Endothelial cell of umbilical vein (primary cell): ENCODE results near the gene ATP1B1. TPM values are rescaled to one million over a fixed set of nuclear protein-coding genes. Genes with fewer than 3 reads are reported as not detected.

Experiments
- BruUV-seq: library from RNA; stranded (reverse); fragments of 400-500 nt; replicated peaks from 2 replicates; lab custom pipeline; 2021; lab: Mats Ljungman, UMichigan
- CTCF ChIA-PET: fragments of 300-600, 350-600 bp; sonication (Branson Sonifier 250); formaldehyde crosslinking; loops from one replicate; lab custom pipeline; 2021; ENCODE audit warnings: antibody characterized with exemption, inconsistent platforms; lab: Charles Lee
- POLR2A ChIA-PET: fragments of 300-600, 350-600 bp; sonication (Branson Sonifier 250); formaldehyde crosslinking; loops from one replicate; lab custom pipeline; 2021; ENCODE audit warnings: antibody characterized with exemption, inconsistent platforms; lab: Charles Lee
- DNase-seq: peaks from one replicate; pipeline ENCODE4 v3.0.0-alpha.2; 2011; ENCODE audit warnings: low read depth, low spot score
- FAIRE-seq: peaks from 2 replicates; lab custom pipeline; 2011; peaks lifted over from hg19 to GRCh38; lab: Jason Lieb, UNC
- H2AFZ ChIP-seq: 2 replicates; pipeline ENCODE4 v1.6.0; 2012; ENCODE audit warnings: low read depth, low read length, control low read depth, inconsistent platforms
- H3K27ac ChIP-seq: 2 replicates; pipeline ENCODE4 v1.5.1; 2011; ENCODE audit warnings: low read depth, mild to moderate bottlenecking, control low read depth, low read length, moderate library complexity; ENCODE audit not compliant: insufficient read depth
- H3K27me3 ChIP-seq, 2 experiments: 2 replicates each; pipeline versions ENCODE4 v1.6.0 to v1.6.1; 2011; ENCODE audit warnings: low read length in 2 of 2, mixed read lengths in 1 of 2; ENCODE audit not compliant: control insufficient read depth in 2 of 2, insufficient read depth in 2 of 2
- H3K36me3 ChIP-seq, 2 experiments: 2 replicates in 1 of 2; 3 replicates in 1 of 2; pipeline ENCODE4 v1.5.1; 2011; ENCODE audit warnings: low read length in 2 of 2, mild to moderate bottlenecking in 1 of 2, moderate library complexity in 1 of 2; ENCODE audit not compliant: control insufficient read depth in 2 of 2, insufficient read depth in 2 of 2; ENCODE audit errors: extremely low read depth in 1 of 2
- H3K4me1 ChIP-seq: 3 replicates; pipeline ENCODE4 v1.5.1; 2011; ENCODE audit warnings: mild to moderate bottlenecking, low read length; ENCODE audit not compliant: control insufficient read depth, insufficient read depth; ENCODE audit errors: extremely low read depth
- H3K4me2 ChIP-seq: 2 replicates; pipeline ENCODE4 v1.6.1; 2011; ENCODE audit warnings: low read length, control low read depth, mixed read lengths; ENCODE audit not compliant: insufficient read depth
- H3K4me3 ChIP-seq, 3 experiments: fragments of 200-600 bp in 1 of 3; sonication (generic), shearing (Covaris generic) in 1 of 3; replicated peaks in 1 of 3; 2 replicates each; pipeline ENCODE4 v1.5.1; 2011 to 2016; ENCODE audit warnings: control low read depth in 3 of 3, low read length in 3 of 3, mild to moderate bottlenecking in 2 of 3, inconsistent platforms in 1 of 3, low read depth in 1 of 3, moderate library complexity in 1 of 3; ENCODE audit not compliant: insufficient read depth in 1 of 3
- H3K79me2 ChIP-seq: 2 replicates; pipeline ENCODE4 v1.6.0; 2012; ENCODE audit warnings: low read length, inconsistent platforms; ENCODE audit not compliant: control insufficient read depth, insufficient read depth
- H3K9ac ChIP-seq: replicated peaks from 2 replicates; pipeline ENCODE3; 2011; ENCODE audit warnings: low read length, control low read depth; ENCODE audit not compliant: insufficient read depth; ENCODE audit errors: extremely low read depth
- H3K9me1 ChIP-seq: replicated peaks from 3 replicates; pipeline ENCODE4 v1.6.0; 2011; ENCODE audit warnings: mild to moderate bottlenecking, low read length; ENCODE audit not compliant: control insufficient read depth, insufficient read depth; ENCODE audit errors: extremely low read depth
- H3K9me3 ChIP-seq: replicated peaks from 2 replicates; pipeline ENCODE4 v1.5.1; 2012; ENCODE audit warnings: low read length, inconsistent platforms; ENCODE audit not compliant: control insufficient read depth, insufficient read depth
- H4K20me1 ChIP-seq: replicated peaks from 2 replicates; pipeline ENCODE3; 2011; ENCODE audit warnings: mild to moderate bottlenecking, low read length; ENCODE audit not compliant: control insufficient read depth, insufficient read depth; ENCODE audit errors: extremely low read depth
- EZH2 ChIP-seq: IDR thresholded peaks from 2 replicates; pipeline ENCODE4 v1.6.1; 2012; ENCODE audit warnings: borderline replicate concordance, low read depth, mild to moderate bottlenecking, moderate library complexity, low read length, inconsistent platforms; ENCODE audit not compliant: severe bottlenecking
- FOS ChIP-seq: IDR thresholded peaks from 2 replicates; pipeline ENCODE4 v1.6.1; 2011; ENCODE audit warnings: mild to moderate bottlenecking, low read length, moderate library complexity, borderline replicate concordance; ENCODE audit not compliant: insufficient read depth
- JUN ChIP-seq: IDR thresholded peaks from 2 replicates; pipeline ENCODE4 v1.6.1; 2011; ENCODE audit warnings: borderline replicate concordance, low read depth; ENCODE audit not compliant: insufficient read length, insufficient read depth
- MAX ChIP-seq: IDR thresholded peaks from 2 replicates; pipeline ENCODE4 v1.6.1; 2011; ENCODE audit not compliant: insufficient read depth, insufficient read length
- MYC ChIP-seq: IDR thresholded peaks from one replicate; pipeline ENCODE4 v1.6.1; 2011; ENCODE audit warnings: mild to moderate bottlenecking, low read depth, low read length
- dilution Hi-C: fragments of 300-500 bp; cut with MboI; formaldehyde crosslinking; loops from one replicate; pipeline ENCODE4 v1.15.0; 2019; ENCODE audit warnings: low sequenced_read_pairs; ENCODE audit not compliant: extremely low pct_ligation_motif_present
- intact Hi-C: fragments of 100-400 bp; cut with micrococcal nuclease; formaldehyde crosslinking; loops from one replicate; pipeline ENCODE4 v1.10.0; 2022
- polyA plus RNA-seq, 4 experiments: library from polyadenylated mRNA; depleted of rRNA in 3 of 4; stranded (reverse) in 3 of 4; unstranded in 1 of 4; fragments of >200 nt; gene quantifications; 2 replicates each; pipeline versions ENCODE4 v1.2.1 to v1.2.3, GENCODE V29; 2011 to 2012; ENCODE audit warnings: missing spikeins in 1 of 4
- total RNA-seq: library from RNA; stranded (reverse); gene quantifications from 2 replicates; pipeline ENCODE4 v1.2.3, GENCODE V29; 2021

ATP1B1 gene
- total and polyA plus RNA-seq, 2 donors (not counting 3 experiments of a cell fraction or from before 2014, with no cell fraction given) = 14.3 to 56.1 TPM

- H3K4me1 ChIP-seq = no peaks in the 10 kb centered on the region
- dilution Hi-C loops = no loop called here
- FAIRE-seq (no peak), DNase-seq (no peak)
- H3K27ac ChIP-seq = no peak overlapping the region
- POLR2A ChIA-PET = no interaction called here
- no peak overlapping the region for H3K4me2 ChIP-seq
- TF ChIP-seq MYC (no peak), EZH2 (no peak), FOS (no peak), MAX (no peak)
- no peaks in the 10 kb centered on the region for H3K9me1 ChIP-seq
- H3K4me3 ChIP-seq = no peak overlapping the region
- CTCF ChIA-PET = no interaction called here
- H4K20me1 ChIP-seq = no peaks in the 10 kb centered on the region
- H3K36me3 ChIP-seq = no peaks in the 10 kb centered on the region
- H2AFZ ChIP-seq = no peak overlapping the region
- no peaks in the 10 kb centered on the region for H3K27me3 ChIP-seq
- intact Hi-C loops = no loop called here
- no peaks in the 10 kb centered on the region for H3K79me2 ChIP-seq
- no peaks in the 10 kb centered on the region for H3K9me3 ChIP-seq
- no TSS peak for BruUV-seq
- no peak overlapping the region for H3K9ac ChIP-seq
Observed at GRCh38 chr1:169143346-169143745, 36.9 kb downstream of the ATP1B1 start.

- H3K4me1 ChIP-seq = no peaks in the 10 kb centered on the region
- H3K27me3 ChIP-seq = no peaks in the 10 kb centered on the region
- no peaks in the 10 kb centered on the region for H3K9me3 ChIP-seq
- FAIRE-seq (no peak), DNase-seq (no peak)
- H3K4me3 ChIP-seq = no peak overlapping the region
- CTCF ChIA-PET = interaction anchor here (1.1 kb wide), 1 partner anchor 182 kb away, joined by 3 read pairs; no protein-coding TSS in a partner anchor
- TF ChIP-seq JUN (no peak), MAX (no peak)
- intact Hi-C loops = no loop called here
- no peak overlapping the region for H2AFZ ChIP-seq
- no peak overlapping the region for H3K9ac ChIP-seq
- no peaks in the 10 kb centered on the region for H3K9me1 ChIP-seq
- POLR2A ChIA-PET = no interaction called here
- no peaks in the 10 kb centered on the region for H3K36me3 ChIP-seq
- BruUV-seq = no TSS peak
- no peaks in the 10 kb centered on the region for H4K20me1 ChIP-seq
- H3K27ac ChIP-seq = no peak overlapping the region
- dilution Hi-C loops = no loop called here
- no peaks in the 10 kb centered on the region for H3K79me2 ChIP-seq
- H3K4me2 ChIP-seq = no peak overlapping the region
Observed at GRCh38 chr1:169143984-169144383, 37.5 kb downstream of the ATP1B1 start.
